ENCODE results near the gene CHL1. TPM values are rescaled to one million over a fixed set of nuclear protein-coding genes. Genes with fewer than 3 reads are reported as not detected.

CHL1 gene
- total RNA-seq, 1 experiment from 2014 or later: not detected

DNA sequence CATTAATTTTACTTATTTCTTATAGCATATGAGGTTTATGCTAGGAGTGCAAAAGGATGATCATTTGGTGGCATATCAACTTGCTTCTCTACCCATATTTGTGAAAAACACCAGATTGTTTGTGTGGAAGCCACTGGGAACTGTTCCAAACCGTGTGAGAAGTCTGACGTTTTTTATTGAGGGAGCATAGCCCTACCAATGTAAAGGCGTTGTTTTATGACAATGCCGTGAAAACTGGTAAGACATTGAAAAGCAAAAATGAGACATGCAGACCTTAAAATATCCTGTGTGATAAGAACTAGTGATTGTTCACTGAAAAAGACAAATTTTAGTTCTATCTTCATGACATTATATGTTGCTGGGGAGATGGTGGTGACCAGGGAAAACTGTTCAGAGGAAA is 87.8 kb downstream of the CHL1 start:
- Mint-ChIP-seq H3K4me1 (ENCODE audit: low read depth, unreplicated experiment) (no peaks in the 10 kb centered on the region), H3K36me3 (ENCODE audit: insufficient read depth, unreplicated experiment) (no peaks in the 10 kb centered on the region), H3K9me3 (ENCODE audit: unreplicated experiment) (no peaks in the 10 kb centered on the region), H3K4me3 (ENCODE audit: unreplicated experiment) (no peak overlapping the region), H3K27me3 (ENCODE audit: insufficient read depth, unreplicated experiment) (no peaks in the 10 kb centered on the region), H3K27ac (ENCODE audit: unreplicated experiment) (no peak overlapping the region)
- Histone ChIP-seq H3K4me1 (no peaks in the 10 kb centered on the region), H3K4me3 (ENCODE audit: low read depth, low read length) (no peak overlapping the region), H3K36me3 (ENCODE audit: control insufficient read depth, insufficient read depth, low read length) (no peaks in the 10 kb centered on the region), H3K9me3 (no peaks in the 10 kb centered on the region), H3K27me3 (replicated peaks; ENCODE audit: control insufficient read depth, insufficient read depth, low read length) (no peaks in the 10 kb centered on the region)
- no TSS peak for BruUV-seq (replicated peaks)
- no peak for DNase-seq
- intact Hi-C loops (cut with micrococcal nuclease; ENCODE audit: unreplicated experiment): no loop called here
- TF ChIP-seq, protein P1, sequence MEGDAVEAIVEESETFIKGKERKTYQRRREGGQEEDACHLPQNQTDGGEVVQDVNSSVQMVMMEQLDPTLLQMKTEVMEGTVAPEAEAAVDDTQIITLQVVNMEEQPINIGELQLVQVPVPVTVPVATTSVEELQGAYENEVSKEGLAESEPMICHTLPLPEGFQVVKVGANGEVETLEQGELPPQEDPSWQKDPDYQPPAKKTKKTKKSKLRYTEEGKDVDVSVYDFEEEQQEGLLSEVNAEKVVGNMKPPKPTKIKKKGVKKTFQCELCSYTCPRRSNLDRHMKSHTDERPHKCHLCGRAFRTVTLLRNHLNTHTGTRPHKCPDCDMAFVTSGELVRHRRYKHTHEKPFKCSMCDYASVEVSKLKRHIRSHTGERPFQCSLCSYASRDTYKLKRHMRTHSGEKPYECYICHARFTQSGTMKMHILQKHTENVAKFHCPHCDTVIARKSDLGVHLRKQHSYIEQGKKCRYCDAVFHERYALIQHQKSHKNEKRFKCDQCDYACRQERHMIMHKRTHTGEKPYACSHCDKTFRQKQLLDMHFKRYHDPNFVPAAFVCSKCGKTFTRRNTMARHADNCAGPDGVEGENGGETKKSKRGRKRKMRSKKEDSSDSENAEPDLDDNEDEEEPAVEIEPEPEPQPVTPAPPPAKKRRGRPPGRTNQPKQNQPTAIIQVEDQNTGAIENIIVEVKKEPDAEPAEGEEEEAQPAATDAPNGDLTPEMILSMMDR (IDR thresholded peaks at IDR 0.05; ENCODE audit: insufficient read depth in 1 of 2, low read depth in 1 of 2, low read length in 1 of 2, severe bottlenecking in 1 of 2, unreplicated experiment in 1 of 2): no peak
- ChIA-PET CTCF (no interaction called here), POLR2A (no interaction called here)

DNA sequence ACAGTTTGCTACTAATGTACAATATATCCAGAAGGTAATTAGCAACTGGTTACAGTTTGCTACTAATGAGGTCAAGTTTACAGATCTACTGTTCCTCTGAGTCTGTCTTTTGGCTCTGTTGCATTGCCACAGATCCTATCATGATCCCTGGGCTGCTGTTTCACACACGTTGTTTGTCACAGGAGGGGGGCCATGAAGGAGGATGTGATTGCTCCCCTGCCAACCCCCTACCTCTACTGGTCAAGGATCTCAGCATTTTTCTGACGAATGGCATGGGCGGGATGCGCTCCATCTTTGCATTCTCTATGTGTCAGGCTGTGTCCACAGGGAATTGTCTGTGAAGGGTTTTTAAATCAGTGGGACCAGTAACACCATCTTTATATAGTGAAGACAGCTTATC is 91.9 kb downstream of the CHL1 start:
- Histone ChIP-seq H3K9me3 (no peaks in the 10 kb centered on the region), H3K27me3 (replicated peaks; ENCODE audit: control insufficient read depth, insufficient read depth, low read length) (no peaks in the 10 kb centered on the region), H3K36me3 (ENCODE audit: control insufficient read depth, insufficient read depth, low read length) (no peaks in the 10 kb centered on the region), H3K4me3 (ENCODE audit: low read depth, low read length) (no peak overlapping the region), H3K4me1 (no peaks in the 10 kb centered on the region)
- BruUV-seq (replicated peaks): no TSS peak
- no peaks in the 10 kb centered on the region for H3K27me3 Mint-ChIP-seq (ENCODE audit: insufficient read depth, unreplicated experiment)
- intact Hi-C loops (cut with micrococcal nuclease; ENCODE audit: unreplicated experiment): no loop called here
- ChIA-PET POLR2A (no interaction called here), CTCF (no interaction called here)
- TF ChIP-seq, protein P1 (IDR thresholded peaks at IDR 0.05; ENCODE audit: insufficient read depth in 1 of 2, low read depth in 1 of 2, low read length in 1 of 2, severe bottlenecking in 1 of 2, unreplicated experiment in 1 of 2): no peak
- H3K36me3 Mint-ChIP-seq (ENCODE audit: insufficient read depth, unreplicated experiment): no peaks in the 10 kb centered on the region
- H3K9me3 Mint-ChIP-seq (ENCODE audit: unreplicated experiment): no peaks in the 10 kb centered on the region
- H3K4me3 Mint-ChIP-seq (ENCODE audit: unreplicated experiment): no peak overlapping the region
- DNase-seq: no peak
- H3K27ac Mint-ChIP-seq (ENCODE audit: unreplicated experiment): no peak overlapping the region
- no peaks in the 10 kb centered on the region for H3K4me1 Mint-ChIP-seq (ENCODE audit: low read depth, unreplicated experiment)

DNA sequence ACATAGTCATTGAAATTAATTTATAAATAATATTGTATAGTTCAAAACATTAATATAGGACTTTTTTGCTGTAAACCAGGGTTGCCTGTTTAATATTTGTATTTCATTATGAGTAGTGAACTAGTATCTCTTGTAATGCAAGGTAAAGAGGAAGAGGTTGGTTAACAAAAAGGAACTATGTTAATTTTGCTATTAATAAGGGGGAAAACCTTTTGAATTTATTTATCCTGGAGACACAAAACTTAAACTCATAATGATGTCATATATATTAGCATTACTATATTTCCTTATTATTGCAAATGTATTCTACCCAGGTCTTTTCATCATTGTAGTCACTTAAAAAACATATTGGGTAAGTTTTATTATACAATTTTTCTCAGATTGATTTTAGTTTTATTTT is 94.5 kb downstream of the CHL1 start:
- no peak overlapping the region for H3K4me3 Mint-ChIP-seq (ENCODE audit: unreplicated experiment)
- no peaks in the 10 kb centered on the region for H3K4me1 Mint-ChIP-seq (ENCODE audit: low read depth, unreplicated experiment)
- H3K9me3 Mint-ChIP-seq (ENCODE audit: unreplicated experiment): no peaks in the 10 kb centered on the region
- no peak for DNase-seq
- Histone ChIP-seq H3K4me1 (no peaks in the 10 kb centered on the region), H3K9me3 (no peaks in the 10 kb centered on the region), H3K4me3 (ENCODE audit: low read depth, low read length) (no peak overlapping the region), H3K36me3 (ENCODE audit: control insufficient read depth, insufficient read depth, low read length) (no peaks in the 10 kb centered on the region), H3K27me3 (replicated peaks; ENCODE audit: control insufficient read depth, insufficient read depth, low read length) (no peaks in the 10 kb centered on the region)
- H3K27ac Mint-ChIP-seq (ENCODE audit: unreplicated experiment): no peak overlapping the region
- ChIA-PET CTCF (no interaction called here), POLR2A (no interaction called here)
- no peaks in the 10 kb centered on the region for H3K36me3 Mint-ChIP-seq (ENCODE audit: insufficient read depth, unreplicated experiment)
- no TSS peak for BruUV-seq (replicated peaks)
- H3K27me3 Mint-ChIP-seq (ENCODE audit: insufficient read depth, unreplicated experiment): no peaks in the 10 kb centered on the region
- TF ChIP-seq, protein P1 (IDR thresholded peaks at IDR 0.05; ENCODE audit: insufficient read depth in 1 of 2, low read depth in 1 of 2, low read length in 1 of 2, severe bottlenecking in 1 of 2, unreplicated experiment in 1 of 2): no peak
- intact Hi-C loops (cut with micrococcal nuclease; ENCODE audit: unreplicated experiment): no loop called here
